WTC11 (cell line): ENCODE results near the gene STX5. TPM values are rescaled to one million over a fixed set of nuclear protein-coding genes. Genes with fewer than 3 reads are reported as not detected.

ENCODE experiments used
- microRNA-seq: library from miRNA; unstranded; fragments of <30 nt; microRNA quantifications from one replicate; pipeline ENCODE4 v1.2.0, GENCODE V29; 2022; ENCODE audit warnings: borderline number of aligned reads
- total RNA-seq: library from RNA; stranded (reverse); gene quantifications from 3 replicates; pipeline ENCODE4 v1.2.3, GENCODE V29; 2021

The STX5 gene
- total RNA-seq, 1 experiment from 2014 or later, result 30.2 TPM

Small RNAs within 50 kb of the gene (microRNA-seq; reads per million reads assigned to microRNA genes)
- gene MIR6514, result not detected
- gene MIR6748, result not detected

Other genes starting within 250 kb of the STX5 start
- 35.3 to 40.0 TPM (median 37.3 TPM) in 3 replicates for gene TUT1, start 240.5 kb downstream of the STX5 start, total RNA-seq
- gene MTA2, start 230.2 kb downstream of the STX5 start, total RNA-seq, result 101 to 115 TPM (median 103 TPM) in 3 replicates
- gene EML3, start 219.3 kb downstream of the STX5 start, total RNA-seq, result 45.5 to 54.7 TPM (median 51.1 TPM) in 3 replicates
- 0.78 to 1.6 TPM (median 0.94 TPM) in 3 replicates for gene ROM1, start 218.8 kb downstream of the STX5 start, total RNA-seq
- gene B3GAT3, start 210.1 kb downstream of the STX5 start, total RNA-seq, result 41.2 to 43.9 TPM (median 43.3 TPM) in 3 replicates
- 323 to 350 TPM (median 327 TPM) in 3 replicates for gene GANAB, start 185.4 kb downstream of the STX5 start, total RNA-seq
- gene INTS5, start 178.7 kb downstream of the STX5 start, total RNA-seq, result 28.9 to 32.7 TPM (median 31.9 TPM) in 3 replicates
- 132 to 154 TPM (median 137 TPM) in 3 replicates for gene C11orf98, start 166.8 kb downstream of the STX5 start, total RNA-seq
- gene CSKMT, start 166.7 kb downstream of the STX5 start, total RNA-seq, result 60.7 to 75.6 TPM (median 60.9 TPM) in 3 replicates
- 17.7 to 18.7 TPM (median 18.1 TPM) in 3 replicates for gene UQCC3, start 160.4 kb downstream of the STX5 start, total RNA-seq
- 4.2 to 6.3 TPM (median 5.1 TPM) in 3 replicates for gene LBHD1, start 159.8 kb downstream of the STX5 start, total RNA-seq
- 128 to 135 TPM (median 128 TPM) in 3 replicates for gene UBXN1, start 153.0 kb downstream of the STX5 start, total RNA-seq
- 0.16 to 0.39 TPM (median 0.23 TPM) in 3 replicates for gene LRRN4CL, start 142.5 kb downstream of the STX5 start, total RNA-seq
- gene BSCL2, start 124.6 kb downstream of the STX5 start, total RNA-seq, result 92.0 to 97.2 TPM (median 92.0 TPM) in 3 replicates
- gene GNG3, start 124.4 kb downstream of the STX5 start, total RNA-seq, result 3.5 to 6.0 TPM (median 3.9 TPM) in 3 replicates
- gene HNRNPUL2, start 104.6 kb downstream of the STX5 start, total RNA-seq, result 42.1 to 42.9 TPM (median 42.2 TPM) in 3 replicates
- gene TTC9C, start 103.6 kb downstream of the STX5 start, total RNA-seq, result 39.7 to 48.7 TPM (median 39.8 TPM) in 3 replicates
- 82.3 to 88.1 TPM (median 88.0 TPM) in 3 replicates for gene ZBTB3, start 77.9 kb downstream of the STX5 start, total RNA-seq
- 81.3 to 101 TPM (median 84.3 TPM) in 3 replicates for gene POLR2G, start 70.5 kb downstream of the STX5 start, total RNA-seq
- gene TAF6L, start 60.7 kb downstream of the STX5 start, total RNA-seq, result 33.8 to 42.1 TPM (median 36.3 TPM) in 3 replicates
- gene TMEM179B, start 44.6 kb downstream of the STX5 start, total RNA-seq, result 21.4 to 23.6 TPM (median 22.2 TPM) in 3 replicates
- 25.5 to 26.4 TPM (median 25.9 TPM) in 3 replicates for gene TMEM223, start 40.0 kb downstream of the STX5 start, total RNA-seq
- 43.2 to 44.7 TPM (median 44.3 TPM) in 3 replicates for gene NXF1, start 26.6 kb downstream of the STX5 start, total RNA-seq
- 0.44 TPM in 1 of 3 replicates, not detected in the others for gene TEX54, start 790 bp upstream of the STX5 start, total RNA-seq
- gene WDR74, start 7.5 kb upstream of the STX5 start, total RNA-seq, result 82.7 to 110 TPM (median 85.2 TPM) in 3 replicates
- gene SLC3A2, start 48.8 kb upstream of the STX5 start, total RNA-seq, result 244 to 334 TPM (median 265 TPM) in 3 replicates
- not detected in 3 replicates for gene CHRM1, start 89.3 kb upstream of the STX5 start, total RNA-seq
- gene SLC22A6, start 152.9 kb upstream of the STX5 start, total RNA-seq, result not detected in 3 replicates
- not detected in 3 replicates for gene SLC22A8, start 183.8 kb upstream of the STX5 start, total RNA-seq